Measurements from ENCODE around the gene SOCS7.
A peak's percentile ranks its signal among the peaks of the same experiment; 100 is the strongest.

The SOCS7 gene

DNA sequence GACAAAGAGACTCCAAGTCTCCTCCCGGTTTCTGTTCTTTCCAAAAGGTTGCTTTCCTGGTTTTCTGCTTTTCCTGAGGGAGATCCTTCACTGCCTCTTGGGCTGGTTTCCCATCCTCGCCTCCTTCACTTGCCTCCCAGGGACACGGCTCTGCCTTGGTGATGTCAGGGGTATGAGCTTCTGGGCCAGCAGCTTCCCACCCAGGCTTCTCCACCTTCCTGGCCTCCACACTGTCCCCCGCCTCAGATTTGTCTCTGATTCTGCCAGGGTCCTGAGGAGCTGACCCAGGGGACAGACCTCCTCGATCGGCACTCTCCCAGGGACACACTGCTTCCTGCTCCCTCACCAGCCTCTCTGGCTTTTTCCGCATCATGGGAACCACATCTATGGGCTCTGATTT, 22.4 kb upstream of the SOCS7 start:
- no peak overlapping the region for H3K4me3 ChIP-seq (replicated peaks; ENCODE audit: low read depth, low read length)
- no peak for DNase-seq (ENCODE audit: low read depth)
- TF ChIP-seq, protein P1, sequence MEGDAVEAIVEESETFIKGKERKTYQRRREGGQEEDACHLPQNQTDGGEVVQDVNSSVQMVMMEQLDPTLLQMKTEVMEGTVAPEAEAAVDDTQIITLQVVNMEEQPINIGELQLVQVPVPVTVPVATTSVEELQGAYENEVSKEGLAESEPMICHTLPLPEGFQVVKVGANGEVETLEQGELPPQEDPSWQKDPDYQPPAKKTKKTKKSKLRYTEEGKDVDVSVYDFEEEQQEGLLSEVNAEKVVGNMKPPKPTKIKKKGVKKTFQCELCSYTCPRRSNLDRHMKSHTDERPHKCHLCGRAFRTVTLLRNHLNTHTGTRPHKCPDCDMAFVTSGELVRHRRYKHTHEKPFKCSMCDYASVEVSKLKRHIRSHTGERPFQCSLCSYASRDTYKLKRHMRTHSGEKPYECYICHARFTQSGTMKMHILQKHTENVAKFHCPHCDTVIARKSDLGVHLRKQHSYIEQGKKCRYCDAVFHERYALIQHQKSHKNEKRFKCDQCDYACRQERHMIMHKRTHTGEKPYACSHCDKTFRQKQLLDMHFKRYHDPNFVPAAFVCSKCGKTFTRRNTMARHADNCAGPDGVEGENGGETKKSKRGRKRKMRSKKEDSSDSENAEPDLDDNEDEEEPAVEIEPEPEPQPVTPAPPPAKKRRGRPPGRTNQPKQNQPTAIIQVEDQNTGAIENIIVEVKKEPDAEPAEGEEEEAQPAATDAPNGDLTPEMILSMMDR (IDR thresholded peaks at IDR 0.05; ENCODE audit: low read length, missing control alignments) = no peak

- TF ChIP-seq, protein P1 (IDR thresholded peaks at IDR 0.05; ENCODE audit: low read length, missing control alignments) = no peak
- H3K4me3 ChIP-seq (replicated peaks; ENCODE audit: low read depth, low read length) = no peak overlapping the region
- DNase-seq (ENCODE audit: low read depth) = no peak
These were observed 21.6 kb upstream of the SOCS7 start for GRCh38 chr17:38329808-38330730.

GRCh38 chr17:38330941-38331411, 20.7 kb upstream of the SOCS7 start:
- no peak overlapping the region for H3K4me3 ChIP-seq (replicated peaks; ENCODE audit: low read depth, low read length)
- DNase-seq (ENCODE audit: low read depth) = no peak
- TF ChIP-seq, protein P1 (IDR thresholded peaks at IDR 0.05; ENCODE audit: low read length, missing control alignments) = no peak

GRCh38 chr17:38332735-38333134, 18.9 kb upstream of the SOCS7 start:
- H3K4me3 ChIP-seq (replicated peaks; ENCODE audit: low read depth, low read length) = no peak overlapping the region
- no peak for DNase-seq (ENCODE audit: low read depth)
- TF ChIP-seq, protein P1 (IDR thresholded peaks at IDR 0.05; ENCODE audit: low read length, missing control alignments) = no peak

DNA sequence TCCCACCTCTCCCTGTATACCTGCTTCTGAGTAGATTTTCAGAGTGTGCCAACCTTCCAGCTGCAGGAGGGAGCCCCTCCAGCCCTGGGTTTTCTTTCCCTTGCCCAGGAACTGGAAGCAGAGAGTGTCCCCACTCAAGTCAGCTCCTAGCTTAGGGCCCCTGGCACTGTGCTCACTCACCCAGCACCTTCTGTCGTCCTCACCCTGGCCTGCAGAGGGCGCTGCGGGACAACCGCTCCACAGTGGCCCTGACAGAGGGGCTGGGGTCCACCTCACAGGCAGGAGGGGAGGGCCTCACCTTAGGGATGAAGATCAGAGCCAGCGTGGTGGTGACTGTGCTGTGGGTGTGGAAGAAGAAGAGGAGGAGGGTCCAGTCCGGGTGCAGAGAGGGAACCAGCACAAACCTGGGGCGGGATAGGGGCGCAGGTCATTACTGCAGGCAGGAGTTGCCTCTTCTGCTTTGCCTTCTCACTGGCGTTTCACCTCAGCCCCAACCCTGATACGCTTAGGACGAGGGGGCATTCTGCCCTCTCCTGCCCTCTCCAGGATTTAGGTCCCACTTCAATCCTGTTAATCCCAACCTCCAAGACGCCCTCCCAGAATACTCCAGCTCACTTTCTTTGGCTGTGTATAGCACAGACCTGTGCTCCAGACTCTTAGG, 17.9 kb upstream of the SOCS7 start:
- TF ChIP-seq, protein P1 (IDR thresholded peaks at IDR 0.05; ENCODE audit: low read length, missing control alignments) = peak; percentile 65
- no peak overlapping the region for H3K4me3 ChIP-seq (replicated peaks; ENCODE audit: low read depth, low read length)
- peak; percentile 32 for DNase-seq (ENCODE audit: low read depth)

GRCh38 chr17:38334480-38335364, 16.9 kb upstream of the SOCS7 start:
- H3K4me3 ChIP-seq (replicated peaks; ENCODE audit: low read depth, low read length) = no peak overlapping the region
- DNase-seq (ENCODE audit: low read depth) = no peak
- TF ChIP-seq, protein P1 (IDR thresholded peaks at IDR 0.05; ENCODE audit: low read length, missing control alignments) = no peak

Measured in fibroblast of pulmonary artery (primary cell).